Astrocyte (in vitro differentiated cells and primary cell): ENCODE measurements around the gene ABHD16B.

ENCODE experiments used
- EZH2 ChIP-seq: IDR thresholded peaks from 2 replicates; pipeline ENCODE4 v1.6.1; 2012; ENCODE audit warnings: mild to moderate bottlenecking, low read length, inconsistent platforms; ENCODE audit not compliant: insufficient read depth
- TF ChIP-seq, protein P1 (sequence below): IDR thresholded peaks from 2 replicates; pipeline ENCODE4 v1.5.1; 2011; ENCODE audit warnings: low read depth, mild to moderate bottlenecking, inconsistent platforms, low read length, moderate library complexity; ENCODE audit not compliant: insufficient read depth

DNA sequence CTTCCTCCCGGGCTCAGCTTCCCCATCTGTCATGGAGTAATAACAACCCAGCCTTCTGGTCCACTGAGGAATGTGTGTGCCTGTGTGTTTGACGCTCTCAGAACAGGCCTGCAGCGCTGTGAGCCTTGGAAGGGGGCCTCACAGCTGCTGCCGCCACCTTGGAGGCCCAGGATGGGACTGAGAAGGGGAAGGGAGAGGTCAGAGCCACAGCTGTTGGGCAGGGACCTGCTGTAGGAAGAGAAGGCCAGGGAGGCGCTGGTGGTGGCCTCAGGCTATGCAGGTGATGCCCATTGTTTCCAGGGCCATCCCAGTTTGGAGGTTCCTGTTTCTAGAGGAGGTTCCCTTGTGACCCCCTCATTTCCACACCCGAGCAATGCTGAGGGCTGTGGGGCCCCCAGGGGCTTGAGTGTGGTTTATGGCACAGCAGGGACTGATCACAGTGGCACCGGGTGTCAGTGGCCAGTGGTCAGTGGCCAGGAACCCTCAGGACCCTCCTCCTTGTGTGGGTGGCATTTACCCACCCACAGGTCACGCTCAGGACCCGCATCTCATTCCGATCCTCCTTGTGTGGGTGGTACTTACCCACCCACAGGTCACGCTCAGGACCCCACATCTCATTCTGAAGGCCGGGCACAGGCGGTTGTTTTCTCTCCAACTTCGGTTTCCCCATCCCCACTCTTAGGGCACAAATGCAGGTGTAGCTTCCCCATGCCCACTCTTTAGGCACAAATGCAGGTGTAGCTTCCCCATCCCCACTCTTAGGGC lies 17.8 kb downstream of the ABHD16B start:
- TF ChIP-seq, protein P1, sequence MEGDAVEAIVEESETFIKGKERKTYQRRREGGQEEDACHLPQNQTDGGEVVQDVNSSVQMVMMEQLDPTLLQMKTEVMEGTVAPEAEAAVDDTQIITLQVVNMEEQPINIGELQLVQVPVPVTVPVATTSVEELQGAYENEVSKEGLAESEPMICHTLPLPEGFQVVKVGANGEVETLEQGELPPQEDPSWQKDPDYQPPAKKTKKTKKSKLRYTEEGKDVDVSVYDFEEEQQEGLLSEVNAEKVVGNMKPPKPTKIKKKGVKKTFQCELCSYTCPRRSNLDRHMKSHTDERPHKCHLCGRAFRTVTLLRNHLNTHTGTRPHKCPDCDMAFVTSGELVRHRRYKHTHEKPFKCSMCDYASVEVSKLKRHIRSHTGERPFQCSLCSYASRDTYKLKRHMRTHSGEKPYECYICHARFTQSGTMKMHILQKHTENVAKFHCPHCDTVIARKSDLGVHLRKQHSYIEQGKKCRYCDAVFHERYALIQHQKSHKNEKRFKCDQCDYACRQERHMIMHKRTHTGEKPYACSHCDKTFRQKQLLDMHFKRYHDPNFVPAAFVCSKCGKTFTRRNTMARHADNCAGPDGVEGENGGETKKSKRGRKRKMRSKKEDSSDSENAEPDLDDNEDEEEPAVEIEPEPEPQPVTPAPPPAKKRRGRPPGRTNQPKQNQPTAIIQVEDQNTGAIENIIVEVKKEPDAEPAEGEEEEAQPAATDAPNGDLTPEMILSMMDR: no peak
- TF ChIP-seq EZH2: no peak
